ENCODE data around the gene EIF3J. TPM values are rescaled to one million over a fixed set of nuclear protein-coding genes. Genes with fewer than 3 reads are reported as not detected.

Gene EIF3J
- polyA plus RNA-seq, 3 donors: 37.0 to 56.4 (median 56.1) TPM

DNA sequence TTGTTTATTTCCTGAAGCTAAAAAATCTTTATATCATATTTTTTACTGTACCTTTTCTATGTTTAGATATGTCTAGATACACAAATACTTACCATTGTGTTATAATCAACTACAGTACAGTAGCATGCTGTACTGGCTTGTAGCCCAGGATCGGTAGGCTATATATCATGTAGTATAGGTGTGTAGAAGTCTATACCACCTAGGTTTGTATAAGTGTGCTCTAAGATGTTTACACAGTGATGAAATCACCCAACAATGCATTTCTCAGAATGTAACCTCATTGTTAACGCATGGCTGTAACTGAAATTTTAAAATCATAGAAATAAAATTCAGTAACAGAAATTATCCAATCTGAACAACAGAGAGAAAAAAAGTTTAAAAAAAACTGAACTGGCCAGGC lies 43.2 kb downstream of the EIF3J start:
- 85 to 96% (median 92%) methylated on average over 2 of the region's 2 CpGs for WGBS, 3 donors
- no peak overlapping the region for H3K27ac ChIP-seq (ENCODE audit: low read depth, low read length)

DNA sequence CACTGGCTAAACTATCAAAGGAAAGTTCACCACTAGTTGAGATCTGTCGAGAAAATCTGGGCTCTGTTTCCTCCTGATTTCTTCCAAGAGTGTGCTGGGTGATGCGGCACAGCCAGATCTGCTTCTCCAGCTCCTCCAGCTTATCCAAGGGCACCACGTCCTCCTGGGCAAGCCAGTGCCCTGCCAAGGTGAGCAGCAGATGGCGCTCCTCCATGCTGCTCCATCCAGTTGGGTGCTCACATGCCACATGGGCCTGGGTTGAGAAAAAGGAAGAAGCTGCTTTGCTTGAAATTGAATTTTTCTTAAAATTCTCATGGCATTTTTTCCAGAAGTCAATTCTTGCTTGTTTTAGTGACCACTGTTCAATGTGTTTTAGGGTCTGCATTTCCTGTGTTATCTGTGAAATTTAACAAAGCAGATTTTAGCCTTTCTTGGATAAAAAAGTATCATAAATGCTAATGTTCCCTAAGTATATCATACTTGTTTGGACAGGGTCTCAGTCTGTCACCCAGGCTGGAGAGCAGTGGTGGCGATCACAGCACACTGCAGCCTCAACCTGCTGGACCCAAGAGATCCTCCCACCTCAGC lies 47.3 kb downstream of the EIF3J start:
- WGBS, 3 donors: 82 to 87% (median 86%) methylated on average over 5 of the region's 5 CpGs
- no peak overlapping the region for H3K27ac ChIP-seq (ENCODE audit: low read depth, low read length)

DNA sequence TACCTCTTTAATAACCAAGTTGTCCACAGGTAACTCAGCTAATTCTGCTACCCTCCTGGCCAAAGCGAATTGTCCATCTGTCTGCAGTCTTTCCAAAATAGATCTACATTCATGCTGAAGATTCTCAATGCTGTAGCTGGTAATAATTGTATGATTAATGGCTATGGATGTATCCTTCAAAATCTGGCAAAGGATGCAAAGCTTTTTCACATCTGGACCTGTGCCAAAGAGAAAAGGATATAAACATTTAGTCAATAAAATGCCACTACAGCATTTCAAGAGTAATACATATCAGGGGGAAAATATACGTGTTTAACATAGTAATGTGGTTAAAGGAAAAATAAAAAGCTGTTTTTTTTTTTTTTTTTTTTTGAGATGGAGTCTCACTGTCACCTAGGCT lies 48.7 kb downstream of the EIF3J start:
- no peak overlapping the region for H3K27ac ChIP-seq (ENCODE audit: low read depth, low read length)
- WGBS, 3 donors: 89 to 92% (median 91%) methylated on average over 2 of the region's 2 CpGs

DNA sequence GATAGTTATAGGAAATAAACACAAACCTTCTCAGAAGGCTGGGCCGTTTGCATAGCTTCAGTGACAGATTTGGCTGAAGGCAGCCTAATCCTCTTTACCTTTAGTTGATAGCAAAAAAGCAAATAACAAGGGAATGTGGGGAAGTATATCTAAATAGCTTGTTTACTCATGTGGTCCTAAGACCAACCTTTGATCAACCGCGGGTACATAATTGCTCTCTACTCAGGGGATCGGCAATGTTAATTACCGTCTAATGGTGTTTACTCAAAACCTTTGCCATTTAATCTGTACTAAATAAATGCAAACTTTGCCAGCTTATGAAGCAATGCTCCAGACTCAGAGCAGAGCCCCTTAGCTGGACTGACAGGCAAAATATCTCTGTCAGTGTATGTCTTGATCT lies 51.6 kb downstream of the EIF3J start:
- WGBS, 3 donors: 64 to 91% (median 85%) methylated on average over 5 of the region's 5 CpGs
- no peak overlapping the region for H3K27ac ChIP-seq (ENCODE audit: low read depth, low read length)

DNA sequence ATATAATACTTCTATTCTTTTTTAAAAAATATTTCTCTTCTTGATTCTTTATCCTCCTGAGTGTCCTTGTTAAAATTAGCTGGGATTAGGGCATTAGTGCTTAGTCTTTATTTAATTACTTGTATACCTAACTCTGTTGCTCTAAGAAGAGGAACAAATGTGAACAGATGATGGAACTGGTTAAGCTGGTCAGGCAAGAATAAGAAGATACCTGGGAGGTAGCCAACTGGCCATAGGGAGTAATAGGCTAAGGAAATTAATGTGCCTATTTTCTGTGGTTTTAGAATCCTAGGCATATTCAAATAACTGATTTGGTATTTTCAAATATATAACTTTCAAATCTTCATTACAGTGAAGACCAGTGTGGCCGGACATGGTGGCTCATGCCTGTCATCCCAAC lies 54.4 kb downstream of the EIF3J start:
- WGBS, 3 donors: 89 to 100% (median 98%) methylated on average over 1 of the region's 1 CpG
- no peak overlapping the region for H3K27ac ChIP-seq (ENCODE audit: low read depth, low read length)

DNA sequence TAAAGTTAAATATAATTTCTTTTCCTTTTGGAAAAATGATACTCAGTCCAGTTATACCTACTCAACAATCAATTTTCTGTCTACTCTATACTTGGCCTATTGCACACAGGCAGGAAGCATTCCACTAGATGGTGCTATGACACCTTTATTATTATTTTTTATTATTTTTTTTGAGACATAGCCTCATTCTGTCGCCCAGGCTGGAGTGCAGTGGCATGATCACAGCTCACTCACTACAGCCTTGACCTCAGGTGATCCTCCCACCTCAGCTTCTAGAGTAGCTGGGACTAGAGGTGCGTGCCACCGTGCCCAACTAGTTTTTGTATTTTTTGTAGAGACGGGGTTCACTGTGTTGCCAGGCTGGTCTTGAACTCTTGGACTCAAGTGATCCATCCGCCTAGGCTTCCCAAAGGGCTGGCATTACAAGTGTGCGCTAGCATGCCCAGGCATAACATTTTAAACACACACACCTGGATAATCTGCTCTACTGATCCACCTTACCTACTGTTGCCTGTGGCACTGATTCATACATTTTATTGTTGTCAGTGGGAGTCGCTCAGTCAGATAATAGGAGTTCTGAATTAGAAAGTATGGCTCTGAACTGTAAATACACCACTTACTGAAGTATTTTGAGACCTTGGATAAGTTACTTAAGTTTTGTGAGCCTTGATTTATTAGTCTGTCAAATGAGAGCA lies 56.2 kb downstream of the EIF3J start:
- H3K27ac ChIP-seq (ENCODE audit: low read depth, low read length): no peak overlapping the region
- 78 to 89% (median 86%) methylated on average over 7 of the region's 7 CpGs for WGBS, 3 donors

DNA sequence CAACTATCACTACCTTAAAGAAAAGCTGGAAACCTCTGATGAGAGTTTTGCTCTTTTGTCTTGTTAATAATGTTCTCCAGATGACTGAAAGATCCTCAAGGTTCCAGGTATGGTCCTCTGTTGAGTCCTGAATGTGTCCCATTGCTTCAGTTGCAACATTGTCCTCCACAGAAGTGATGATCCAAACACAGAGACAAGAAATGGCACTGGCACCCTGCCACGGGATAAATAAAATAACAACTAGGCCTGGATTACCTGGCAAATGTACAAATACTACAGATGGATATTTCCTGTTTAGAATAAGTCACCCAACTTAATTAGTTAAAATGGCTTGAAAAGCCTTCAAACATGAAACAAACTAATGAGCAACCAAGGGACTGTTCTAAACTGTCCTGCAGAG lies 58.3 kb downstream of the EIF3J start:
- 59 to 72% (median 59%) methylated on average over 1 of the region's 1 CpG for WGBS, 3 donors
- H3K27ac ChIP-seq (ENCODE audit: low read depth, low read length): no peak overlapping the region

DNA sequence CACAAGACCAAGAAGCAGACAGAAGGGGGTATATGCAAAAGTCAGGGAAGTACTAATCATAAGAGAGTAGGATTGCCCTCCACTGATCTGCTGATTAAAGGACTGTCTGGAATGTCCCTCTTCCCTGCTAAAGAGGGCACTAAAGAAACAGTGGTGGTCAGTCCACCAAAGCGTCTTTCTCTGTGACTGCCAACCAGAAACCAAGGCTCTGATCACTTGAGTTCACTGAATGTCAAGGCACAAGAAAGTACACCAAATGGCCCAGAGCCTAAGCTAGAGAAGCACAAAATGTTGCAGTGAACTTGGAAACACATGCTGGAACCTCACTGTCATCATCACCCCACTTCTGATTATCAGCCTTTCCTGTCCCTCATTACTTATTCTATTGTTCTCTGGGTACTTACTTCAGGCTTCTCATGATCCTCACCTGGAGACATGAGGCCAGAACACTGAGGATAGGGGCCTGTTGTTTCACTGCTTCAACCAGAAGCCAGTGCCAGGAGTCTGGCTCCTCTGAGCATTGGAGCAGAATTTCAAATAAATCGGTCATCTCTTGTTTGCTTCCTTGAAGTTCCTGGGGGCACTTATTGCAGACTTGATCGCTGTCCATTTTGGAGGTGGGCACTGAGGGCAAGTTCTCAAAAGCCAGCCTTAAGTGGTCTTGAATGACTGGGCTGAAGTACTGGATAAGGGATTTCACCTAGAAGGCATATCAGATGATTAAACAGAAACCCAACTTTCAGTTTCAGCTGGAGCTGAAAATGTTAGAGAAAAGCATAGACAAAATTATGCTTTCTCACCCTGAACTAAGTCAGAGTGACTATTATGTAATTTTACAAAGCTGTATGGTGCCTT lies 58.9 kb downstream of the EIF3J start:
- WGBS, 3 donors: 88 to 95% (median 90%) methylated on average over 3 of the region's 3 CpGs
- H3K27ac ChIP-seq (ENCODE audit: low read depth, low read length): no peak overlapping the region

DNA sequence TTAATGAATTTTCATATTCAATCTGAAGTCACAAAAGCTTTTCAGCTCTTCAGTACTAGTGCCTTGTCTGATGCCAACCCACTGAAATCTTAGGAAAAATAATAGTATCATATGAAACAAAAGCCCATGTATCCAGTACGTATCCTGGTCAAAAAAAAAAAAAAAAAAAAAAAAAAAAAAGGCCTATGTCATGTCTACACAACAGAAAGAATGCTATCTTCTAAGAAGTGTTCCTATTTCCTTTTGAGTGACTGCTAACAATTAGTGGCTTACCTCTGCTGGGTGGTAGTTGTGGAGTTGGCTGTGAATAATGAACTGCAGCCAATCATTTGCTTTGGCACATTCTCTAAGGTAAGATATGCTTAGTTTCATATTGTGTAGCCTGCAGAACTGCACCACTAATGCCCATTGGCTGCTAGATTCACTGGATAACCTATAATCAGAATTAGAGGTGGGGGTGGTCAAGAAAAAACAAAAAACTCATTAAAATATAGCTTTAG lies 59.6 kb downstream of the EIF3J start:
- 72 to 89% (median 83%) methylated on average over 1 of the region's 1 CpG for WGBS, 3 donors
- no peak overlapping the region for H3K27ac ChIP-seq (ENCODE audit: low read depth, low read length)

DNA sequence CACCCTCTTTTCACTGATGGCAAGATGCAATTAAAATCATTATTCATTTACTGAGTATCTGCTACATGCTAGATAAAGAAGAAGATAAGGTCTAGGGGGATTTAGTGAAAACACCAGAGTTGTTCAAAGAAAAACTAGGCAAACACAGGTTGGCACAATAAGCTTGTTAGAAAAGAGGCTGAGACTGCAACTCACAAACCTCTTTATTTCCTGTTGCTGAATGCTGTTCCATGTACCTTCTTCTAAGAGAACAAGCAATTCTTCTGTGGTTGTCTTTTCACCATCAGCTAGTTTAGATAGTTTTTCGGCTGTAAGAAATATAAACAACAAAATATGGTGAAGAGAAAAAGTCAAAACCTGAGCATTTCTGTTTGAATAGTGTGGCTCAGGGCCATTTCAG lies 61.1 kb downstream of the EIF3J start:
- WGBS, 3 donors: 71 to 86% (median 85%) methylated on average over 1 of the region's 1 CpG
- no peak overlapping the region for H3K27ac ChIP-seq (ENCODE audit: low read depth, low read length)

DNA sequence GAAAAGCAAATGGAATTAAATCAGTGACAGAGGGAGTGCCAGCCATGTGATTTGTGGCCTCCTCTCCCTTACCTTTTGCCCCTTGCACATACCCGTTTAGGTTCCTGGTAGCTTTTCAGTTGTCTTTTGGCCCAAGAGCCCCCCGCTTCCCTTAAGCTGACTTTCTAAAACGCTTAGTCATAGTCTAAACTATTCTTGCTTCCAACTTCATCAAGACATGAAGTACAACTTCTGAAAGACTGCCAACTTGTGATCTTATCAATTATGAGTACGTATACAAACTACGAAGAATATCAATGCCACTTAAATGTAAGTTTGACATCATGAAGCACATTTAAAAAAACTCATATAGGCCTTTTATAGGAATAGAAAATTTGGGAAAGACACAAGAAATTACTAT lies 61.9 kb downstream of the EIF3J start:
- H3K27ac ChIP-seq (ENCODE audit: low read depth, low read length): no peak overlapping the region
- 50 to 60% (median 57%) methylated on average over 5 of the region's 5 CpGs for WGBS, 3 donors

DNA sequence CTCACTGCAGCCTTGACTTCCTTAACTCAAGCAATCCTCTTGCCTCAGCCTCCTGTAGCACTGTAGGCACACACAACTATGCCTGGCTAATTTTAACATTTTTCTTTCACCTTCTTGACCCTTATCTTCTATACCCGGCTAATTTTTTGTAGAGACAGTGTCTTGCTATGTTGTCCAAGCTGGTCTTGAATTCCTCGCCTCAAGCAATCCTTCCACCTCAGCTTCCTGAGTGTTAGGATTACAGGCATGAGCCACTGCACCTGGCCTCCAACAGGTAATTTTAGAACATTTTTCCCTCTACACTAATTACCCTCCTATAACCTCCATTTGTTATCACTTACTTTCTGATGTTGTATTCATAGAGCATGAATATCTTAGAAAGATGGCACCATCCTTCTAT lies 66.2 kb downstream of the EIF3J start:
- 95 to 98% (median 97%) methylated on average over 2 of the region's 2 CpGs for WGBS, 3 donors
- H3K27ac ChIP-seq (ENCODE audit: low read depth, low read length): no peak overlapping the region

DNA sequence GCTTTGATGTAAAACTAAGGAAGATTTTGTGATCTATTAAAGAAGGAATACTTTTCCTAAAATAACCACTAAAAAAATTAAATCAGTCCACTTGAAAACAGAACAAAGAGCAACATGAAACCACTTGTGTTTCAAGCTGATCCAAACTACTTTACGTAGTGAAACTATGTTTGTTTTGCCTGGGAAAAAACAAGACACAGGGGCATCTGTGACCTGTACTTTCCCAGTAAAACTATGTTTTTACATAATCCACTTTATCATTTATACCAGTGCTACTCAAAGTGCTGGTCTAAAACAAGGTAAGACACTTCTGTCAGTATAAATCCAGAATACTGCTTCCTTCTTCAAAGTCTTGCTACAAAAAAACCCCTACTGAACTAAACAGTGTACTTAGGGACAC lies 69.8 kb downstream of the EIF3J start:
- 28 to 92% (median 85%) methylated on average over 1 of the region's 1 CpG for WGBS, 3 donors
- H3K27ac ChIP-seq (ENCODE audit: low read depth, low read length): no peak overlapping the region

Other genes with a start within 250 kb of the EIF3J start
- 10 to 100 TPM; 14.5 to 48.1 (median 21.0) TPM for gene GOLM2, start 248.4 kb upstream of the EIF3J start, polyA plus RNA-seq
- 1 to 10 TPM; 3.8 to 9.3 (median 8.6) TPM for gene CTDSPL2, start 109.5 kb upstream of the EIF3J start, polyA plus RNA-seq
- gene SPG11, start 126.5 kb downstream of the EIF3J start, polyA plus RNA-seq: 10 to 100 TPM; 13.7 to 19.1 (median 17.8) TPM
- under 1 TPM in 2 of 3 donors, not detected in 1; 0.47 to 0.54 TPM for gene PATL2, start 174.2 kb downstream of the EIF3J start, polyA plus RNA-seq
- gene B2M, start 174.4 kb downstream of the EIF3J start, polyA plus RNA-seq: 1,000 to 10,000 TPM; 1,145 to 2,871 (median 2,103) TPM
- gene TRIM69, start 199.4 kb downstream of the EIF3J start, polyA plus RNA-seq: 10 to 100 TPM in 2 of 3 donors, 1 to 10 TPM in 1; 5.1 to 26.1 (median 15.1) TPM

Measured in adipose tissue (tissue), 3 donors.